Hepatocyte (in vitro differentiated cells): Measurements from ENCODE around the gene COL8A2. TPM values are rescaled to one million over a fixed set of nuclear protein-coding genes. Genes with fewer than 3 reads are reported as not detected.

Source experiments
- DNase-seq: peaks from one replicate; pipeline ENCODE4 v3.0.0-alpha.2; 2016; ENCODE audit warnings: low spot score
- H2AFZ ChIP-seq: fragments of 200-600 bp; sonication (generic); 2 replicates; pipeline ENCODE4 v1.6.0; 2016; ENCODE audit warnings: antibody characterized with exemption, mild to moderate bottlenecking
- H3K27ac ChIP-seq: fragments of 200-600 bp; sonication (generic); 2 replicates; pipeline ENCODE4 v1.5.1; 2016; ENCODE audit warnings: mild to moderate bottlenecking
- H3K27me3 ChIP-seq: fragments of 200-600 bp; sonication (generic); 2 replicates; pipeline ENCODE4 v1.6.1; 2016
- H3K36me3 ChIP-seq: fragments of 200-600 bp; sonication (generic); replicated peaks from 2 replicates; pipeline ENCODE4 v1.5.1; 2016; ENCODE audit warnings: low read depth; ENCODE audit not compliant: insufficient read depth
- H3K4me1 ChIP-seq: fragments of 200-600 bp; sonication (generic); 2 replicates; pipeline ENCODE4 v1.5.1; 2016; ENCODE audit warnings: mild to moderate bottlenecking, moderate library complexity; ENCODE audit not compliant: insufficient read depth
- H3K4me2 ChIP-seq: fragments of 200-600 bp; sonication (generic); 2 replicates; pipeline ENCODE4 v1.6.0; 2016
- H3K4me3 ChIP-seq: fragments of 200-600 bp; sonication (generic); 2 replicates; pipeline ENCODE4 v1.5.1; 2016; ENCODE audit warnings: mild to moderate bottlenecking
- H3K79me2 ChIP-seq: fragments of 200-600 bp; sonication (generic); 2 replicates; pipeline ENCODE4 v1.6.0; 2017; ENCODE audit warnings: mild to moderate bottlenecking
- H3K9me2 ChIP-seq: fragments of 200-600 bp; sonication (generic); replicated peaks from 2 replicates; pipeline ENCODE4 v1.6.0; 2017; ENCODE audit warnings: mild to moderate bottlenecking; ENCODE audit not compliant: insufficient read depth
- H3K9me3 ChIP-seq: fragments of 200-600 bp; sonication (generic); 2 replicates; pipeline ENCODE4 v1.5.1; 2016; ENCODE audit warnings: low read depth, mild to moderate bottlenecking
- H4K20me1 ChIP-seq: fragments of 200-600 bp; sonication (generic); 2 replicates; pipeline ENCODE4 v1.6.0; 2016; ENCODE audit warnings: mild to moderate bottlenecking; ENCODE audit not compliant: insufficient read depth, poor library complexity, severe bottlenecking
- EZH2 ChIP-seq: fragments of 200-600 bp; sonication (generic); IDR thresholded peaks from 2 replicates; pipeline ENCODE4 v1.6.1; 2016; ENCODE audit warnings: antibody characterized with exemption, mild to moderate bottlenecking, borderline replicate concordance
- EZH2phosphoT487 ChIP-seq: fragments of 200-600 bp; sonication (generic); IDR thresholded peaks from one replicate; pipeline ENCODE4 v1.6.1; 2018; ENCODE audit warnings: antibody characterized with exemption, mild to moderate bottlenecking, low read depth, moderate library complexity; ENCODE audit not compliant: unreplicated experiment, severe bottlenecking
- WGBS: methylation state at CpG from one replicate; pipeline ENCODE4 v1.1.6; 2016; ENCODE audit warnings: low lambda C conversion rate; ENCODE audit errors: missing lambda C conversion rate; 5-methylcytosine and 5-hydroxymethylcytosine counted together
- polyA plus RNA-seq: library from polyadenylated mRNA; unstranded; fragments of >200 nt; fragmentation: Nextera tagmentation; extraction: Ambion mirVana; gene quantifications from 2 replicates; pipeline ENCODE4 v1.2.1, GENCODE V29; 2016
- total RNA-seq: library from RNA; depleted of rRNA; stranded (reverse); fragments of >200 nt; gene quantifications from 2 replicates; pipeline ENCODE4 v1.2.3, GENCODE V29; 2014
- TF ChIP-seq, protein P1 (sequence below): fragments of 200-600 bp; sonication (generic); IDR thresholded peaks from 2 replicates; pipeline ENCODE4 v1.5.1; 2016; ENCODE audit warnings: antibody characterized with exemption, mild to moderate bottlenecking; ENCODE audit not compliant: poor library complexity

Gene COL8A2
- total and polyA plus RNA-seq, 2 experiments from 2014 or later = 44.8 to 59.4 TPM

DNA sequence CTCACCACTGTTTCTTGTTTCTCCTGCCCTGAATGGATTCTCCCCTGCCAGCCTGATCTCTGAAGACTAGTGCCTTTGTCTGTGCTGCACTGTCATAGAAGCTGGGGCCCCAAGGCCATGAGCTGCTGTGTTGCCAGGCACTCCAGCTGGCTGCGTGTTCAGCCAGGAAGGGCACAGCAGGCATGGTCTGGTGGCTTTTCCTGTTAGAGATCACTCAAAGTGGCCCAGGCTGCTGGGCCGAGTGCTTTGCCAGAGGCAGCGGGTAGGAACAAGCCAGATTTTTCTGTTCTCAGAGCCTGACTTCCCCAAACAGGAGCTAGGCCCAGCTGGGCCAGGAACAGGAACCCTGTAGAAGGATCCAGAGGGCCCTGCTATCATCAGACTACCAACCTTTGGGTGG, 31.1 kb downstream of the COL8A2 start:
- Histone ChIP-seq H3K79me2 (peaks cover 26% of the 10 kb centered on the region), H3K36me3 (no peaks in the 10 kb centered on the region), H3K27me3 (no peaks in the 10 kb centered on the region), H3K9me3 (no peaks in the 10 kb centered on the region), H4K20me1 (peaks cover 3% of the 10 kb centered on the region), H3K4me3 (no peak overlapping the region), H3K4me1 (peaks cover 10% of the 10 kb centered on the region), H3K9me2 (no peaks in the 10 kb centered on the region), H3K4me2 (no peak overlapping the region), H3K27ac (no peak overlapping the region), H2AFZ (no peak overlapping the region)
- TF ChIP-seq EZH2 = no peak
- TF ChIP-seq EZH2phosphoT487 = no peak
- TF ChIP-seq, protein P1, sequence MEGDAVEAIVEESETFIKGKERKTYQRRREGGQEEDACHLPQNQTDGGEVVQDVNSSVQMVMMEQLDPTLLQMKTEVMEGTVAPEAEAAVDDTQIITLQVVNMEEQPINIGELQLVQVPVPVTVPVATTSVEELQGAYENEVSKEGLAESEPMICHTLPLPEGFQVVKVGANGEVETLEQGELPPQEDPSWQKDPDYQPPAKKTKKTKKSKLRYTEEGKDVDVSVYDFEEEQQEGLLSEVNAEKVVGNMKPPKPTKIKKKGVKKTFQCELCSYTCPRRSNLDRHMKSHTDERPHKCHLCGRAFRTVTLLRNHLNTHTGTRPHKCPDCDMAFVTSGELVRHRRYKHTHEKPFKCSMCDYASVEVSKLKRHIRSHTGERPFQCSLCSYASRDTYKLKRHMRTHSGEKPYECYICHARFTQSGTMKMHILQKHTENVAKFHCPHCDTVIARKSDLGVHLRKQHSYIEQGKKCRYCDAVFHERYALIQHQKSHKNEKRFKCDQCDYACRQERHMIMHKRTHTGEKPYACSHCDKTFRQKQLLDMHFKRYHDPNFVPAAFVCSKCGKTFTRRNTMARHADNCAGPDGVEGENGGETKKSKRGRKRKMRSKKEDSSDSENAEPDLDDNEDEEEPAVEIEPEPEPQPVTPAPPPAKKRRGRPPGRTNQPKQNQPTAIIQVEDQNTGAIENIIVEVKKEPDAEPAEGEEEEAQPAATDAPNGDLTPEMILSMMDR = no peak
- no peak for DNase-seq
- WGBS = 94% methylated on average over 3 of the region's 3 CpGs

DNA sequence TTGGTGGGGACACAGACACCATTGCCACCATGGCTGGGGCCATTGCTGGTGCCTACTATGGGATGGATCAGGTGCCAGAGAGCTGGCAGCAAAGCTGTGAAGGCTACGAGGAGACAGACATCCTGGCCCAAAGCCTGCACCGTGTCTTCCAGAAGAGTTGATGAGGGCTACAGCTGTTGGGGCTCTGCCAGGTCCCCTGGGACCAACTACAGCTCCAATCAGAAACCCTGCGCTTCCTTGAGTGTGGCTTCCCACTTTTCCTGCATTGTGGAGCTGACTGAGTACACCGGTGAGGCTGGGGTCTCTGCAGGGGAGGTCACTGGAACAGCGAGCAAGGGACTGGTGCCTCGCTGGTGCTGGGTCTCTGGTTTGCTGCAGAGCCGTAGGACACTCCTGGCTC, 31.8 kb downstream of the COL8A2 start:
- Histone ChIP-seq H3K9me3 (no peaks in the 10 kb centered on the region), H3K36me3 (no peaks in the 10 kb centered on the region), H3K27ac (no peak overlapping the region), H3K4me2 (no peak overlapping the region), H3K4me1 (peaks cover 14% of the 10 kb centered on the region), H3K9me2 (no peaks in the 10 kb centered on the region), H2AFZ (no peak overlapping the region), H3K4me3 (no peak overlapping the region), H4K20me1 (peaks cover 3% of the 10 kb centered on the region), H3K79me2 (peaks cover 27% of the 10 kb centered on the region), H3K27me3 (no peaks in the 10 kb centered on the region)
- DNase-seq = no peak
- 96% methylated on average over 7 of the region's 7 CpGs for WGBS
- TF ChIP-seq EZH2 (no peak), EZH2phosphoT487 (no peak)
- TF ChIP-seq, protein P1 = no peak

DNA sequence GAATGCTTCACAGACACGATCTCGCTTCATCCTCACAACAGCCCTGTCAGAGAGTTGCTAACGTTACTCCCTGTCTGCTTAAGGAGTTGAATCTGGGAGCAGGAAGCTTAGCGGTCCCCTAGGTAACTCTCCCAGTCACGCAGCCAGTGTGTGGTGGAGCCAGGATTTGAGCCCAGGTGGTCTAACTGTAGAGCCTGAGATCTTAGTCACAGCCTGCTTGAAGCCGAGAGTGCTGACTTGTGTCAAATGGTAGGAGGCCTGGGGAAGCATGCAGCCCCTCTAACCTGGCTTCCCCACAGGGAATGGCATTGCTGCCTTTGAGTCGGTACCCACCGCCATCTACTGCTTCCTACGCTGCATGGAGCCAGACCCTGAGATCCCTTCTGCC, 32.2 kb downstream of the COL8A2 start:
- H4K20me1 ChIP-seq = peaks cover 3% of the 10 kb centered on the region
- peaks cover 27% of the 10 kb centered on the region for H3K79me2 ChIP-seq
- H3K27ac ChIP-seq = no peak overlapping the region
- H3K9me3 ChIP-seq = no peaks in the 10 kb centered on the region
- H3K4me2 ChIP-seq = no peak overlapping the region
- H3K9me2 ChIP-seq = no peaks in the 10 kb centered on the region
- DNase-seq = no peak
- H2AFZ ChIP-seq = no peak overlapping the region
- no peaks in the 10 kb centered on the region for H3K27me3 ChIP-seq
- no peak overlapping the region for H3K4me3 ChIP-seq
- TF ChIP-seq EZH2phosphoT487 = no peak
- TF ChIP-seq, protein P1 = no peak
- TF ChIP-seq EZH2 = no peak
- H3K36me3 ChIP-seq = no peaks in the 10 kb centered on the region
- H3K4me1 ChIP-seq = peaks cover 15% of the 10 kb centered on the region
- 95% methylated on average over 9 of the region's 9 CpGs for WGBS
